Measurements from ENCODE around the gene SCGB1D2.

Gene SCGB1D2

DNA sequence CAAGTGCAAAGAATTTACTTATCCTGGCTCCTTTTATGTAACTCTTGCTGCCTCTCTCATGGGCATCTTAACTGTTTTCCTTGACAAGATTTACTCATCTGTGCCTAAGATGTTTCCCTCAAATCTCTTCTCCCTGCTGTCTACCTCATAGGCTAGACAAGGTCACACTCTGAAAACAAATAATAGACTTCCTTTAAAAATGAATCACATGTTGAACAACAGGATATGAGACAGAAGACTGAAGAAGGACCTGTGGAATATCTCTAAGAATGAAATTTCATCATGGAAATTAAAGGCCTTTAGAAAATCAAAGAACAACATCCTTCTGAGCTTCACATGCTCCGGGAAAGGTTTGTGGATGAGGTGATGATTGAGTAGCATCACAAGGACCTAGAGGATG is 22.0 kb downstream of the SCGB1D2 start:
- DNase-seq, result no peak

DNA sequence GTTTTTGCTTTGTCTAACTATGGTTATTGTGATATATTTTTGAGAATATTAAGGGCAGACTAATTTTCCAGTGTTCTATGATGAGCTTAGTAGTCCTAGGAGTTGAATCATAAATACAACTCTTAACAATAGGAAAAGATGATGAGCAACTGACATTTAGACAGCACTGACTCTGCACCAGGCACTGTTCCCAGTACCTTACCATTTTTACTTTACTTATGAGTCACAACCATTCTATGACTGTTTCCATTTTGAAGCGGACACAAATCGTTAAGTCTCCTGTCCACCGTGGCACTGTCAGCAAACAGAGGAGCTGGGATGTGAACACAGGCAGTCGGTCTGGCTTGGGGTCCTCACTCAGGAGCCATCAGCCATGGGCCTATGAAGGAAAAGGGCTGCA is 24.5 kb downstream of the SCGB1D2 start:
- no peak for DNase-seq

DNA sequence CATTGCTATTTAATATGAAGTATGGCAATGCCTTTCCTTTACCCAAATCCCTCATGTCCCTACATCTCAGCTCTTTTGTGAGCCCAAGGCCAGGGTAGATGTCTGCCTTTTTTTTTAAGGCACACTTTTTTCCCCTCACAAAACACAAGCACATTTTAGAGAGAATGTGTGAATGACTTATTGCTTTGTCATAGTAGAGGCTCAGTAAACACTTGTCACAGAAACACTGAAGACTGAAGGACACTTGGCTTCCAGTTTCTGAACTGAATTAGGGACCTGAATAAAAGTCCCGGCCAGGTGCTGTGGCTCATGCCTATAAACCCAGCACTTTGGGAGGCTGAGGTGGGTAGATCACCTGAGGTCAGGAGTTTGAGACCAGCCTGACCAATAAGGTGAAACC is 25.0 kb downstream of the SCGB1D2 start:
- DNase-seq, result no peak

DNA sequence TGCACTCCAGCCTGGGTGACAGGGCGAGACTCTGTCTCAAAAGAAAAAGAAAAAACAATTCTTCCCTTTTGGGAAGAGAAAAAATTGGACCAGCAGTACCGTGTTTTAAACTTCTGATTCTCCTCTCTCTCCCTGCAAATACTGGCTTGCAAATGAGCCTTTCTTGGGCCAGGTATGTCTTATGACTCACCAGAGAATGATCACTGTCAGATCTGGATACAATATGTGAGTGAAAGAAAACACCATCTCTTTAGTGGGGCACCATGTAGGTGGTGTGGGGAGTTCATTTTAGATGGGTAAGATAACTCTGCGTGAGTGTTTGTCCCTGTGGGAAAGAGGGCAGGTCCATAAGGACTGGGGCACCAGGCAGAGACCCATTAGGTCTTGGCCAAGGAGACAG is 25.5 kb downstream of the SCGB1D2 start:
- DNase-seq, result no peak

DNA sequence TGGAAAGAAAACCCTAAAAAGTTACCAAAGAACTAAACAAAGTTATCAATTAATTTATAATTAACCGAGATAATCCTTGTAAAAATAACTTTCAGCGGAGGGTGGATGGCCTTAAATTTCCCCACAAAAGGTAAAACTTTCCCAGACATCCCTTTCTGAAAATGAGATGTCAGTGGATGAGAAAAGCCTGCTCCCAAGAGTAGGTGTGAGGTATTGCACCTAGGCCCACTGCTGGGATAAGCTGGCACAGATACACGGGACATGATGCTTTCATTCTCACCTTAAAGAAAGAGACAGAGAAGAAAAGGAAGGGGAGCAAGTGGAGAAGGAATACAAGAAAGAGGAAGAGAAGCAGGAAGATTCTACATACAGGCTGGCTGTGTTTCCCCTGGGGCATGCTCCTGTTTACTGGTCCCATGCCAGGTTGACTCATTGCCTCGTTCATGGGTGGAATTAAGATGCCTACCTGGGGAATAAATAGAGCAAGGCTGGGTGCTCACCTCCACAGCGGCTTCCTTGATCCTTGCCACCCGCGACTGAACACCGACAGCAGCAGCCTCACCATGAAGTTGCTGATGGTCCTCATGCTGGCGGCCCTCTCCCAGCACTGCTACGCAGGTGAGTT is 27.7 kb downstream of the SCGB1D2 start, which contains the start of gene SCGB2A2:
Gene SCGB2A2 (plus strand): TSS at position 505 of the 625 bp plus-strand sequence. CDS start 59 bp downstream, at position 564.
- no peak for DNase-seq

DNA sequence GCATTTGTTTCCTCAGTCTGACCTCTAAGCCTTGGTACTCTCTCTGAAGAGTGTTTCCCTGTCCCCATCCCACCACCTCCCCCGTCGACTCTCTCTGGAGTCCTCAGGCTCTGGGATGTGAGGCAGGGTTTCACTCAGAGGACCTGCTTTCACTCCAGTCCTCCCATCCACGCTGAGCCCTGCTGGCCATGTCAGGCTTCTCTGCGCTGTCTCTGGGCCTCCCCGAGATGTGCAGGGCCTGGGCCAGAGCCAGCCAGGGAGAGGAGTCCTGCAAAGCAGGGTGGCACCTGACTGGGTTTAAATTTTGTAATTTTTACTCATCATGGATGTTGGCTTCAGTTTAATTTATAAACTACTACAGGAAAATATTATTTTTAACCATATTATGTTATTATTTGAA is 31.2 kb downstream of the SCGB1D2 start:
- DNase-seq, result no peak

DNA sequence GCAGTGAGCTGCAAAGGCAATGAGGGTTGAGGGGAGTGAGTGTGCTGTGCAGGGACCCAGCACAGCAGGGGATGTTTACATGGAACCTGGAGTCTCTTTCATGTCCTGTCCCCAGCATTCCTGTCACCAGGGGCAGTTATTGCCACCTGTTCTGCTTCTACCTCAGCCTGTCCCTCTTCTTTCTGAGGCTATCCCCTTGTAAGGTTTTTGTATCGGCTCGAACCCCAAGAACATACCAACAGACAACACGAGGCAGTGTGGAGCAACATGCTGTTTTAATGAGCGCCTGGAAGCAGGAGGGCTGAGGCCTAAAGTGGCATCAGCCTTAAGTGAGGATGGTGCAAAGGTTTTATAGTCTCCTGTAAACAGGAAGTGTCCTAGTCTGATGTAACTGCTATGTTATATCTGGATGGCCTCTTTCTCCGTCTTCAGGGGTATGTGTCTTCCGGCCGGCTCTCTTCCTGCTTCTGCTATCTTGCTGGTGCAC is 31.8 kb downstream of the SCGB1D2 start:
- DNase-seq, result no peak

DNA sequence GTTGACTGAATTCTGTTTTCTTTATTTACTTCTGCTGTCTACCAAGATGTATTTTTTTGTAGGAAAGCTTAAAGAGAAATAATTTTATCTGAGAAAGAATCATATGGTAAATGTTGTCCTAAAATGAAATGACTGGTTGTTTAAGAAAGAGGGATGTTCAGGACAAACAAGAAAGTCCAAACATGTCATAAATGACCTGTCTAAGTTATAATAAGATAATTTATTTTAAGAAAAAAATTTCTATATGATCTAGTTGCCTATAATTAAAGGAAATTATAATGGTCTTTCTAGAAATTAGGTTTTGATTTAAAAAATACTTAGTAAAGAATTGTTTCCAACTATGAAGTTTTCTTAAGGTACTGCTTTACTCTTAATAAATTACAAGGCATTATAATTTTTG is 38.4 kb downstream of the SCGB1D2 start:
- DNase-seq, result no peak

All from CD4-positive, alpha-beta T cell treated with Interleukin-4 for 1 hour (primary cell).